ENCODE measurements around the gene FAM53B. TPM values are rescaled to one million over a fixed set of nuclear protein-coding genes. Genes with fewer than 3 reads are reported as not detected.

FAM53B gene
- total RNA-seq, 1 experiment from 2014 or later = 11.2 TPM

DNA sequence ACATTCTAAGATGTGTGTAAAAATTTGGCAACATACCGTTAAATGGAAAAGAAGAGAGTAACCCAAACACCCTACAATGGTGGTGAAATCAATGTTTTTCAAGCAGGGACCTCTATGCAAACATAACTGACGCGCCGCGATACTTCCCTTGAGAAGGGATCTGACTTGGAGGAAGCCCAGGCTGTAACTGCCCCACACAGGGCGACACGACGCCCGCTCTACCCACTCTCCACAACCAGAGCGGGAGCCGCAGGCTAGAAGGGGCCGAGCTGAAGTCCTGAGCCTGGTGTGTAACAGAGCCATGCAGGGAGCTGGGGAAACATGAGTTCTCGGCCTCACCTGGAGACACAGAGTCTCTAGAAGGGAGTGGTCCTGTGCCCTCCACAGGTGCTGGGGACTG lies 120.2 kb downstream of the FAM53B start:
- Mint-ChIP-seq H3K27ac (ENCODE audit: unreplicated experiment) (no peak overlapping the region), H3K9me3 (ENCODE audit: low read depth, unreplicated experiment) (no peaks in the 10 kb centered on the region)
- BruUV-seq (replicated peaks) = no TSS peak

DNA sequence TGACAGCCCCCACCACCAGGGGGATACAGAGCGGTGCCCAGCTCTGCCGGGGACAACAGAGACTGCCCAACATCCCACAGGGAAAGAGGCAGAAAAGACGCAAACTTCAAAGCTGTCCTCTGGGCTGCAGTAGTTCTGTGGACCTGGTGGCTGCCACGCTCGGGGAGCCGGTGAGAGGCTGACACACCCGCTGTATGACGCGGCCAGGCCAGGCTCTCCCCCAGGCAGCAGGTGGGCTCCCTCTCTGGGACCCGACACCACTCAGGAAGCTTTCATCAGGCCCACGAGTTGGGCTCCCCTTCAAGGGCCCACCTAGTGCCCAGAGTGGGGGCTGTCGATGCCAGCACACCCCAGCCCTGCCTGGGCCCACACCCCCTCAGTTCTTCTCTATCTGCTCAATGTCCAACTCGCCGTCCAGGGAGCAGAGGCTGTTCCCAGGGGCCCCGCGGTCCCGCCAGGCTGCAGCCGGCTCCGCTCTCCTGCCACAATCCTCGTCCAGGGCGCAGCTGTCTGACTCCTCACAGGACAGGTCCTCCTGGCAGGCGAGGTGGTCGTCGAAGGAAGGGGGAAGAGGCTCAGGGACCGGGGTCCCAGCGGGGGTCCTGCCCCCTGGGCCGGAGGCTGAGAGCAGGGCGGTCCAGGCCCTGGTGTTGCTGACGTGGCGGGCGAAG lies 121.2 kb downstream of the FAM53B start:
- Mint-ChIP-seq H3K27me3 (ENCODE audit: unreplicated experiment) (no peaks in the 10 kb centered on the region), H3K9me3 (ENCODE audit: low read depth, unreplicated experiment) (no peaks in the 10 kb centered on the region), H3K4me3 (ENCODE audit: low read depth, unreplicated experiment) (no peak overlapping the region), H3K27ac (ENCODE audit: unreplicated experiment) (no peak overlapping the region), H3K4me1 (ENCODE audit: low read depth, unreplicated experiment) (peaks cover 12% of the 10 kb centered on the region), H3K36me3 (ENCODE audit: insufficient read depth, unreplicated experiment) (no peaks in the 10 kb centered on the region)
- intact Hi-C loops (cut with micrococcal nuclease; ENCODE audit: unreplicated experiment) = no loop called here
- TF ChIP-seq, protein P1, sequence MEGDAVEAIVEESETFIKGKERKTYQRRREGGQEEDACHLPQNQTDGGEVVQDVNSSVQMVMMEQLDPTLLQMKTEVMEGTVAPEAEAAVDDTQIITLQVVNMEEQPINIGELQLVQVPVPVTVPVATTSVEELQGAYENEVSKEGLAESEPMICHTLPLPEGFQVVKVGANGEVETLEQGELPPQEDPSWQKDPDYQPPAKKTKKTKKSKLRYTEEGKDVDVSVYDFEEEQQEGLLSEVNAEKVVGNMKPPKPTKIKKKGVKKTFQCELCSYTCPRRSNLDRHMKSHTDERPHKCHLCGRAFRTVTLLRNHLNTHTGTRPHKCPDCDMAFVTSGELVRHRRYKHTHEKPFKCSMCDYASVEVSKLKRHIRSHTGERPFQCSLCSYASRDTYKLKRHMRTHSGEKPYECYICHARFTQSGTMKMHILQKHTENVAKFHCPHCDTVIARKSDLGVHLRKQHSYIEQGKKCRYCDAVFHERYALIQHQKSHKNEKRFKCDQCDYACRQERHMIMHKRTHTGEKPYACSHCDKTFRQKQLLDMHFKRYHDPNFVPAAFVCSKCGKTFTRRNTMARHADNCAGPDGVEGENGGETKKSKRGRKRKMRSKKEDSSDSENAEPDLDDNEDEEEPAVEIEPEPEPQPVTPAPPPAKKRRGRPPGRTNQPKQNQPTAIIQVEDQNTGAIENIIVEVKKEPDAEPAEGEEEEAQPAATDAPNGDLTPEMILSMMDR (IDR thresholded peaks at IDR 0.05; ENCODE audit: unreplicated experiment) = no peak
- CTCF ChIA-PET = no interaction called here
- DNase-seq = no peak
- BruUV-seq (replicated peaks) = no TSS peak

More for the DNA sequence above, 120.2 kb downstream of the FAM53B start:
- intact Hi-C loops (cut with micrococcal nuclease; ENCODE audit: unreplicated experiment) = no loop called here
- TF ChIP-seq, protein P1 (IDR thresholded peaks at IDR 0.05; ENCODE audit: unreplicated experiment) = no peak
- no peak overlapping the region for H3K4me3 Mint-ChIP-seq (ENCODE audit: low read depth, unreplicated experiment)
- DNase-seq = no peak
- CTCF ChIA-PET = no interaction called here
- H3K27me3 Mint-ChIP-seq (ENCODE audit: unreplicated experiment) = no peaks in the 10 kb centered on the region
- peaks cover 12% of the 10 kb centered on the region for H3K4me1 Mint-ChIP-seq (ENCODE audit: low read depth, unreplicated experiment)
- no peaks in the 10 kb centered on the region for H3K36me3 Mint-ChIP-seq (ENCODE audit: insufficient read depth, unreplicated experiment)

DNA sequence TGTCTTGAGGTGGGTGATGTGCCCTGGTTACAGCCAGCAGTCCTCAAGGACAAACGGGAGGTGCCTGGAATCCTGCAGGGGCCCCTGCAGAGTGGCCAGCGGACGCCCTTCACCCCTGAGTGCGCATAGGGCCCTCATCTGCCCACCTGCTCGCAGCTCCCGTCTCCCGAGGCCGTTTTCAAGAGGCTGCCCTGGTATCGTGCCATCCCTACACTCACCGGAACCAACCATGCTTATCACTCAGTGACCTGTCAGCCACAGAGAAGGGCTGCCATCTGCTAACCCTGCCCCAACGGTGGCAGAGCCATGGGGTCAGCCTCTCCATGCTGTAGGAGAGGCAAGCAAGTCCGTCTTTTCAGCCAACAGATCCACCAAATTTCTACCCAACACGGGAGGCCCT lies 122.0 kb downstream of the FAM53B start:
- no peak overlapping the region for H3K4me3 Mint-ChIP-seq (ENCODE audit: low read depth, unreplicated experiment)
- TF ChIP-seq, protein P1 (IDR thresholded peaks at IDR 0.05; ENCODE audit: unreplicated experiment) = no peak
- DNase-seq = no peak
- no peaks in the 10 kb centered on the region for H3K9me3 Mint-ChIP-seq (ENCODE audit: low read depth, unreplicated experiment)
- BruUV-seq (replicated peaks) = no TSS peak
- no peaks in the 10 kb centered on the region for H3K36me3 Mint-ChIP-seq (ENCODE audit: insufficient read depth, unreplicated experiment)
- peaks cover 5% of the 10 kb centered on the region for H3K4me1 Mint-ChIP-seq (ENCODE audit: low read depth, unreplicated experiment)
- H3K27me3 Mint-ChIP-seq (ENCODE audit: unreplicated experiment) = no peaks in the 10 kb centered on the region
- CTCF ChIA-PET = no interaction called here
- intact Hi-C loops (cut with micrococcal nuclease; ENCODE audit: unreplicated experiment) = no loop called here
- no peak overlapping the region for H3K27ac Mint-ChIP-seq (ENCODE audit: unreplicated experiment)

DNA sequence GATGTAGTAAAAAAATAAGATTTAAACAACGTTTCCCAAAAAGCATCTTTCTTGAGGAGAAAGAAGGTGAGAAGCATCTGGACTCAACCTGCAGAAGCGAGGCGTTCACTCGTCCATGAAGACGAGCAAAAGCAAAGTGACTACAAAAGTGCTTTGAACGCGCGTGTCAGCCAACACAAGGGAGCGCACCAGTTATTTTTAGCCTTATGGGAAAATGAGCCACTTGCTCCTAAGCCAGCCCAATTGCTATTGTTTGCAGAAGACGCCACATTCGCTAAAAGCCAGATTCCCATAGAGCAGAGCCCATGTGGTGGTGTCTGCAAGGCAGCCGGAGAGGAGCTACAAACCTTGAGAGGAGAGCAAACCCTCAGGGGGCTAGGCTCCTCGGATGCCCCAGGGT lies 122.5 kb downstream of the FAM53B start:
- Mint-ChIP-seq H3K27me3 (ENCODE audit: unreplicated experiment) (no peaks in the 10 kb centered on the region), H3K9me3 (ENCODE audit: low read depth, unreplicated experiment) (no peaks in the 10 kb centered on the region), H3K27ac (ENCODE audit: unreplicated experiment) (no peak overlapping the region), H3K36me3 (ENCODE audit: insufficient read depth, unreplicated experiment) (no peaks in the 10 kb centered on the region), H3K4me1 (ENCODE audit: low read depth, unreplicated experiment) (no peaks in the 10 kb centered on the region), H3K4me3 (ENCODE audit: low read depth, unreplicated experiment) (no peak overlapping the region)
- TF ChIP-seq, protein P1 (IDR thresholded peaks at IDR 0.05; ENCODE audit: unreplicated experiment) = no peak
- intact Hi-C loops (cut with micrococcal nuclease; ENCODE audit: unreplicated experiment) = no loop called here
- no TSS peak for BruUV-seq (replicated peaks)
- DNase-seq = no peak
- CTCF ChIA-PET = no interaction called here

All from Calu3 (cell line).